WTC11 (cell line): Measurements from ENCODE around the gene TGM2. TPM values are rescaled to one million over a fixed set of nuclear protein-coding genes. Genes with fewer than 3 reads are reported as not detected.

Source experiments
- ATAC-seq: fragments of 200-7000 bp; cut with Tn5 transposase; 2 replicates; pipeline ENCODE4 v1.10.0; 2021; ENCODE audit warnings: mild to moderate bottlenecking, moderate library complexity
- CTCF ChIA-PET: fragments of 300-600 bp; sonication (Branson Sonifier 250); formaldehyde crosslinking; loops from one replicate; lab custom pipeline; 2021; ENCODE audit warnings: antibody characterized with exemption; lab: Charles Lee
- POLR2A ChIA-PET: fragments of 350-600 bp; sonication (Branson Sonifier 250); formaldehyde crosslinking; loops from one replicate; lab custom pipeline; 2021; ENCODE audit warnings: antibody characterized with exemption; lab: Charles Lee
- DNase-seq: peaks from one replicate; pipeline ENCODE4 v3.0.0; 2021; ENCODE audit warnings: low spot score
- H3K27ac Mint-ChIP-seq: 2 replicates; pipeline ENCODE4 v1.8.0; 2021; ENCODE audit warnings: mixed read lengths
- H3K27me3 Mint-ChIP-seq: 2 replicates; pipeline ENCODE4 v1.8.0; 2021; ENCODE audit warnings: low read depth, mild to moderate bottlenecking, moderate library complexity, mixed read lengths
- H3K36me3 Mint-ChIP-seq: 2 replicates; pipeline ENCODE4 v1.8.0; 2021; ENCODE audit warnings: mixed read lengths
- H3K4me1 Mint-ChIP-seq: 2 replicates; pipeline ENCODE4 v1.8.0; 2022; ENCODE audit warnings: mixed read lengths
- H3K4me3 Mint-ChIP-seq: 2 replicates; pipeline ENCODE4 v1.8.0; 2021; ENCODE audit warnings: mild to moderate bottlenecking, moderate library complexity, mixed read lengths
- H3K9me3 Mint-ChIP-seq: 2 replicates; pipeline ENCODE4 v1.8.0; 2021; ENCODE audit warnings: mixed read lengths
- AFF4 ChIP-seq: sonication (generic); formaldehyde crosslinking; IDR thresholded peaks from 2 replicates; pipeline ENCODE4 v1.8.1; 2023; ENCODE audit warnings: mild to moderate bottlenecking, missing genetic modification reagents, borderline replicate concordance
- ESRRA ChIP-seq: sonication (generic); formaldehyde crosslinking; IDR thresholded peaks from 2 replicates; pipeline ENCODE4 v1.8.1; 2022; ENCODE audit warnings: mild to moderate bottlenecking, missing genetic modification reagents, borderline replicate concordance
- ETV6 ChIP-seq: sonication (generic); formaldehyde crosslinking; IDR thresholded peaks from 2 replicates; pipeline ENCODE4 v1.8.1; 2022; ENCODE audit warnings: mild to moderate bottlenecking, missing genetic modification reagents
- FOXJ3 ChIP-seq: sonication (generic); formaldehyde crosslinking; IDR thresholded peaks from 2 replicates; pipeline ENCODE4 v1.9.0; 2021; ENCODE audit warnings: missing genetic modification reagents, mild to moderate bottlenecking, borderline replicate concordance
- FOXP1 ChIP-seq: sonication (generic); formaldehyde crosslinking; IDR thresholded peaks from 2 replicates; pipeline ENCODE4 v1.8.0; 2022; ENCODE audit warnings: missing genetic modification reagents, mild to moderate bottlenecking, moderate library complexity, borderline replicate concordance
- GABPB1 ChIP-seq: sonication (generic); formaldehyde crosslinking; IDR thresholded peaks from 2 replicates; pipeline ENCODE4 v1.8.1; 2023; ENCODE audit warnings: mild to moderate bottlenecking, missing genetic modification reagents
- GTF2I ChIP-seq: fragments of 250-450 bp; sonication (Bioruptor Pico); conservative IDR thresholded peaks from 2 replicates; pipeline ENCODE4 v1.4.0; 2021; ENCODE audit warnings: mild to moderate bottlenecking
- HMGA2 ChIP-seq: fragments of 250-450 bp; sonication (Bioruptor Pico); IDR thresholded peaks from 2 replicates; pipeline ENCODE4 v1.4.0; 2021; ENCODE audit warnings: mild to moderate bottlenecking, moderate library complexity
- NR1H2 ChIP-seq: sonication (generic); formaldehyde crosslinking; IDR thresholded peaks from 2 replicates; pipeline ENCODE4 v1.9.0; 2021; ENCODE audit warnings: mild to moderate bottlenecking, moderate library complexity, missing genetic modification reagents
- PREB ChIP-seq: sonication (generic); formaldehyde crosslinking; IDR thresholded peaks from 2 replicates; pipeline ENCODE4 v1.8.1; 2022; ENCODE audit warnings: mild to moderate bottlenecking, missing genetic modification reagents, moderate library complexity, borderline replicate concordance
- RELA ChIP-seq: sonication (generic); formaldehyde crosslinking; IDR thresholded peaks from 2 replicates; pipeline ENCODE4 v1.8.1; 2022; ENCODE audit warnings: missing genetic modification reagents, mild to moderate bottlenecking, borderline replicate concordance
- STAT6 ChIP-seq: sonication (generic); formaldehyde crosslinking; conservative IDR thresholded peaks from 2 replicates; pipeline ENCODE4 v1.8.1; 2023; ENCODE audit warnings: mild to moderate bottlenecking, low read depth, missing genetic modification reagents, moderate library complexity
- ZBTB43 ChIP-seq: sonication (generic); formaldehyde crosslinking; IDR thresholded peaks from 2 replicates; pipeline ENCODE4 v1.8.1; 2023; ENCODE audit warnings: mild to moderate bottlenecking, missing genetic modification reagents
- ZNF121 ChIP-seq: sonication (generic); formaldehyde crosslinking; IDR thresholded peaks from 2 replicates; pipeline ENCODE4 v1.8.0; 2023; ENCODE audit warnings: missing genetic modification reagents
- ZNF232 ChIP-seq: sonication (generic); formaldehyde crosslinking; IDR thresholded peaks from 2 replicates; pipeline ENCODE4 v1.8.0; 2022; ENCODE audit warnings: mild to moderate bottlenecking, missing genetic modification reagents
- ZNF423 ChIP-seq: fragments of 250-450 bp; sonication (Bioruptor Pico); IDR thresholded peaks from 2 replicates; pipeline ENCODE4 v2.1.2; 2022; ENCODE audit warnings: mild to moderate bottlenecking, moderate library complexity
- total RNA-seq: library from RNA; stranded (reverse); gene quantifications from 3 replicates; pipeline ENCODE4 v1.2.3, GENCODE V29; 2021
- TF ChIP-seq, protein P1 (sequence below): sonication (generic); formaldehyde crosslinking; IDR thresholded peaks from 2 replicates; pipeline ENCODE4 v1.8.0; 2022; ENCODE audit warnings: mild to moderate bottlenecking, missing genetic modification reagents
- TF ChIP-seq, protein P2 (sequence below): fragments of 250-450 bp; sonication (Bioruptor Pico); conservative IDR thresholded peaks from 2 replicates; pipeline ENCODE4 v1.9.0; 2021; ENCODE audit warnings: mild to moderate bottlenecking
- TF ChIP-seq, protein P3 (sequence below): sonication (generic); formaldehyde crosslinking; IDR thresholded peaks from 2 replicates; pipeline ENCODE4 v1.8.1; 2023; ENCODE audit warnings: mild to moderate bottlenecking, missing genetic modification reagents, moderate library complexity

The TGM2 gene
- total RNA-seq, 1 experiment from 2014 or later: 1.5 TPM

GRCh38 chr20:38113401-38114325 is 51.4 kb downstream of the TGM2 start (continued):
- TF ChIP-seq PREB (no peak), ESRRA (CRISPR knock-in tag) (no peak)

DNA sequence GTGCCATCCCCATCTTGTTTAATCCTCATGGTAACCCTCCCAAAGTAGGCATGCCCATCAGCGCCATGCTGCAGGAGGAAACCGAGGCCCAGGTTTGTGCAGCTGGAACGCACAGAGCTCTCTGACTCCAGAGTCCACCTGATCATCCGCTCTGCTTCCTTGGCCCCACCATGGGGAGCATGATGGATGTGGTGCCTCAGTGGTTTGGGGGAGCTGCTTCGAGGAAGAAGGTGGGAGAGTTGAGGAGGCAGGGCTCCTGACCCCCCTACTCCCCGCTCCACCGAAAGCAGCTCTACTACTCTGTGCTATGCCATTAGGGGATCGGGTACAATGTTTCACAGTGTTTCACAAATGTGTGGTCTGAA is 52.2 kb downstream of the TGM2 start:
- peaks cover 3% of the 10 kb centered on the region; the same call in 1 of the 2 replicates for H3K4me1 Mint-ChIP-seq
- TF ChIP-seq AFF4 (no peak), ZNF121 (CRISPR knock-in tag) (no peak)
- TF ChIP-seq, all 79 proteins: peak for 0
- Mint-ChIP-seq H3K9me3 (no peaks in the 10 kb centered on the region), H3K36me3 (no peaks in the 10 kb centered on the region), H3K27ac (no peak overlapping the region), H3K27me3 (no peaks in the 10 kb centered on the region), H3K4me3 (no peak overlapping the region)
- ChIA-PET CTCF (interaction anchor here (0.6 to 5.3 kb wide), 8 partner anchors 10 to 515 kb away, joined by 3 to 45 read pairs (median 8); no protein-coding TSS in a partner anchor), POLR2A (no interaction called here)
- DNase-seq (no peak), ATAC-seq (no peak)

DNA sequence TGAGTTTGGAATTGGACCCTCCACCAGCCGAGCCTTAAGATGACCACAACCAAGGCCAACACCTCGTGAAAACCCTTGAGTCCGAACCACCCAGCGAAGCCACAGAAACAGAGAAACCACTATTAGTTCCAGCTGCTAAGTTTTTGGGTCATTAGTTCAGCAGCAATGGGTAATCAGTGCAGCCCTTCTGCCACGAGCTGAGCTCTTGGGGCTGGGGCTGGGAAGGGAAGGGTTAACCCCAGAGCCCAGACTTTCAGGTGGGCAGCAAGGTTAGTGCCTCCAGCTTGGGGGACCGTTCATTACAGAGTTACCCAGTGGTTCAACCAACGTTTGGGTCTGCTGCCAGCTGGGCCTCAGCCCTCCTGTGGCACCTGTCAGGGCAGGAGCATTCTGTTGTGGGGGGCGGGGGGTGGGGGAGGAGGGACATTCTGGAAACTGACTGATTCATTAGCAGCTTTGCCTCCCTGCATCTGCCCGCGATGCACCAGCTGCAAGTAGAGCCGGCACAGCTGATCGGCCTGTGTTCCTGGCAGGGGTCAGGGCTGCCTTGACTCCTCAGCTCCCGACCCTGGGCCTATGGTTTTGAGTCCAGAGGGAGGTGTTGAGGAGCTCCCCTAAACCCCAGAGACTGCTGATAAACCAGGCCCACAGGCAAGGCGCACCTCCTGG is 52.7 kb downstream of the TGM2 start:
- ATAC-seq: no peak
- ChIA-PET POLR2A (no interaction called here), CTCF (interaction anchor here (0.6 to 5.3 kb wide), 11 partner anchors 11 to 548 kb away, joined by 3 to 45 read pairs (median 3); no protein-coding TSS in a partner anchor)
- Mint-ChIP-seq H3K27ac (no peak overlapping the region), H3K9me3 (no peaks in the 10 kb centered on the region), H3K4me3 (no peak overlapping the region), H3K36me3 (no peaks in the 10 kb centered on the region), H3K4me1 (peaks cover 3% of the 10 kb centered on the region; the same call in 1 of the 2 replicates), H3K27me3 (no peaks in the 10 kb centered on the region)
- no peak for DNase-seq
- TF ChIP-seq, protein P1, sequence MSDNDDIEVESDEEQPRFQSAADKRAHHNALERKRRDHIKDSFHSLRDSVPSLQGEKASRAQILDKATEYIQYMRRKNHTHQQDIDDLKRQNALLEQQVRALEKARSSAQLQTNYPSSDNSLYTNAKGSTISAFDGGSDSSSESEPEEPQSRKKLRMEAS (CRISPR knock-in tag): no peak
- TF ChIP-seq RELA (no peak), ZBTB43 (CRISPR knock-in tag) (no peak), ETV6 (CRISPR knock-in tag) (no peak), GABPB1 (no peak), FOXJ3 (no peak), ZNF232 (no peak), ZNF423 (CRISPR knock-in tag) (no peak), STAT6 (no peak), GTF2I (CRISPR knock-in tag) (no peak), FOXP1 (CRISPR knock-in tag) (no peak), HMGA2 (no peak), NR1H2 (CRISPR knock-in tag) (no peak)
- TF ChIP-seq, protein P2, sequence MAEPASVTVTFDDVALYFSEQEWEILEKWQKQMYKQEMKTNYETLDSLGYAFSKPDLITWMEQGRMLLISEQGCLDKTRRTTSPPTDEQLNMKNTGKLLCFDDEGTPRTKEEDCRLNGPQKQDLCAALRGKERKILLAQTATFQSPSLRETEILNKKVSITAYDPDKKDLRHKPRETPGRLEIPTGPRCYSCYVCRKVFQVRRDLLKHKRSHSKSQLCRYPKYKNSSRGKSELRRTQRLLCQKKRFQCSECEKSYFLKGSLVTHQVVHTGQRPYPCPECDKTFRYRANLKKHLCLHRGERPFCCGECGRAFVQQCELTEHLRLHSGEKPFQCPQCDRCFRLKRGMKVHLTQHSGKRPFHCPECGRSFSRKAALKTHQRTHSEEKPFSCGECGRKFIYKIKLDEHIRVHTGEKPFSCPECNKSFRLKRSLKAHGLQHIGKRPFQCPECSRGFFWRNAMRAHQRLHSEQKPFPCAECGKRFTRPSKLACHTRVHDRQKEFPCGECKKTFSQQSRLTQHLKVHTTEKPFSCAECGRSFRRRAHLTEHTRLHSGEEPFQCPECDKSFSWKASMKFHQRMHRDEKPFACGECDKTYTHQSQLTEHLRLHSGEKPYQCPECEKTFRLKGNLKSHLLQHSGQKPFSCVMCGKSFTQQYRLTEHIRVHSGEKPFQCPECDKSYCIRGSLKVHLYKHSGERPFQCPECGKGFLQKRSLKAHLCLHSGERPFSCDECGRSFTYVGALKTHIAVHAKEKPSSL: no peak
- TF ChIP-seq, protein P3, sequence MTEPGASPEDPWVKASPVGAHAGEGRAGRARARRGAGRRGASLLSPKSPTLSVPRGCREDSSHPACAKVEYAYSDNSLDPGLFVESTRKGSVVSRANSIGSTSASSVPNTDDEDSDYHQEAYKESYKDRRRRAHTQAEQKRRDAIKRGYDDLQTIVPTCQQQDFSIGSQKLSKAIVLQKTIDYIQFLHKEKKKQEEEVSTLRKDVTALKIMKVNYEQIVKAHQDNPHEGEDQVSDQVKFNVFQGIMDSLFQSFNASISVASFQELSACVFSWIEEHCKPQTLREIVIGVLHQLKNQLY (CRISPR knock-in tag): no peak
